UCSD-AML1 (cell line): Measurements from ENCODE around the gene TNRC6B.

Source experiments
- DNase-seq: peaks from one replicate; lab custom pipeline; 2025; ENCODE audit not compliant: unreplicated experiment; lab: John Stamatoyannopoulos, UW

The TNRC6B gene

DNA sequence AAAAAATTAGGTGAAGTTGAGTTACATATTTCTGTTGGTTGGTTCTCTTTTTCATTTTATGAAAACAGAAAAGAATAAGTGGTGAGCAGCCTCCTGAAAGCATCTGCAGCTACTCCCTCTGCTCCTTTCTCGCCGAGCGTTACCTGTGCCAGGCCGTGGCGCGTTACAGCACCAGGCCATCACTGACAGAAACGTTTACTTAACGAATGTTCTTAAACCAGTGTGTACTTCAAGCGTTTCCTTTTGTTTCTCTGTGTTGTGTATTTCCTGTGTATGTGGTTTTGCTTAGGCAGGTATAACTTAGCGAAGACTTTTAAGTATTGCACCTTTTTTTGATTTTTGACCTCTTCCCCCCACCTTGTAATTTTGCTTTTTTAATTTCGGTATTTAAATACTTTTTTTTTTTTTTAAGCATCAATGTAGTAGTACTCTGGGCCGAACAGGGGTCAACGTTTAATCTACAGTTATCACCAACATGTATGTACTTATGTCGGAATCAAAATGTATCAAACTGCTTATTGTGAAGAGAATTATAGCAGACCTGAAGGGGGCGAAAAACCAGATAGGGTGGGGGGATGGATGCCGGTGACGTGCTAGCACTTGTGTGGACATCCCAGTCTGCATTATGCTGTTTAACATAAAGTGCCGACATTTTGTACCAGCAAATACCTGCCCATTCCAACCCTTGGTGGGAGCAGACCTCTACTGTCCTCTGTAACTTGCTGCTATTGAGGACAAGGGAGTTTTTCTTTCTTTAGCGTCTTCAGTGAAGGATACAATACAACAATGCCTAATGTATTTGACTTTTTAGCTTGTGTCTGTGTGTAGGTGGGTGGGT, 147.0 kb downstream of the TNRC6B start:
- DNase-seq = no peak

- no peak for DNase-seq
Observed at GRCh38 chr22:40325315-40325714, 147.6 kb downstream of the TNRC6B start.

DNA sequence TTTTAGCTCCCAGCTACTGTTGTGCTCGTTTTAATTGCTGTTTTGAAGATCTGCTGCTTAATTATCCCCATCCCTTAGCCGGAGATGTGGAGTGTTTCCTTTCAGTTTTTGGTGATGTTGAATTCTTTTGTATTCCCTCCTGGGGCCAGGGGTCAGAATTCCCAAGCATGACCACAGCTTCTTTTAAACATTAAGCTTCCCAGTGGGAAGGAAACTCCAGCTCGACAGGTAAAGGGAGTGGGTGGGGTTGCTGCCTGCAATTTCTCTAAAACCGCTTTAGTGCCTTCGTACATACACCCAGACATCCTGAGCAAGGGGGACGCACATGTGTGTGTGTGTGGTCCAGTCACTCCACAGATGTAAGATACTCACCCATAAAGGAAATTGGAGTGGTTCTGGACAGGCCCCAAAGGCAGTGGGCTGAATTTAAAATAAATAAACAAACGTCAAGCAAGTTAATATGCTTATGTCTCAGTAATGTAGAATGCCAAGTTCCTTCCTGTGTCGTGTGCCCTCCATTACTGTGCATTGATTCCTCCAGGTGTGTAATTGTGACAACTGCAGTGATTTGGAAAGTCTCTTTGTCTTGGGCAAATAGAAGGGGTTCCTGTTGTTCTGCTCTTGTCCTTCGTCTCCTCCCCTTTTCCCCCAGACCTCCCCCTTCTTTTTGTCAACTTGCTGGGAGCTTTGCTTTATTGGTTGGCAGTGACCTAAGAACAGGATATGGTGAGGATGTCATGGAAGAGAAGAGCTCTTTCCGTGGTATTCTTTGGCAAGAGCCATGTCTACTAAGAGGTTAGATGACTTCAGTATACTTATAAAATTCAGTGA, 149.4 kb downstream of the TNRC6B start:
- DNase-seq = no peak

- no peak for DNase-seq
Observed at GRCh38 chr22:40328546-40329456, 151.1 kb downstream of the TNRC6B start.

GRCh38 chr22:40329466-40329865, 151.7 kb downstream of the TNRC6B start:
- no peak for DNase-seq

DNA sequence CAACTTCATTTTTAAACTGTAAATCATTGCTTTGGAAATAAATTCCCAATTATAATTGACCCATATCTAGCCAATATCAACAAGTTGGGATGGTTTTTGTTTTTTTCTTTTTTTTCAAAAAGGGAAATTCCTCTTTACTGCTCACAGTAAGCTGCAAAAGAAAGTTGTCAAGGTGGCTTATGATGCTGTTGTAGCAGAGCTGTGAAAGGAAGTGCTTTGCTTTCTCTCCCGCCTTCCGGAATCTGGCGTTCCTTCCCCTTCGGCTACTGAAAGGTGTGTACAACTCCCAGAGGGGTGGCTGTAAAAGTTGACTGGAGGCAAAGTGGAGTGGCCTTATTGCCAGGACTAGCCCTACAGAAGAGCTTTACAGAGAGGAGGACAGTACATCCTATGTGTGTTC, 152.4 kb downstream of the TNRC6B start:
- no peak for DNase-seq

DNA sequence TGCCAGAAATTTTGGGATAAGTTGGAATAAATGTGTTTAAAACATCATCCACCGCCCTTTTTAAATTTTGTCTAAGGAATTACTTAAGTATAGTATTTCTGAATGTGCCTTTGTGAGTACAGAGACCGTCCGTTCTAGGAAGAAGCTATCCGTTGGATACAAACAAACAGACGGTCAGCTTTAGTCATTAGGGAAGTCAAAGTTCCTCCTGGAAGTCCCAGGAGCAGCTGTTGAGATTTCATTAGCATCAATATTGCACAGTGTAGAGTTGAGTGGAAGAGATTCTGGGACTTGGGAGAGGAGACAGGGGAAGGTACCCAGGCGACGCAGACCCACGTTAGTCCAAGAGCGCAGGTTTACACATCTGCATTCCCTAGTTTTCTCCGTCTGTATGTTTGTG, 152.9 kb downstream of the TNRC6B start:
- DNase-seq = no peak

GRCh38 chr22:40331706-40332105, 154.0 kb downstream of the TNRC6B start:
- DNase-seq = no peak

DNA sequence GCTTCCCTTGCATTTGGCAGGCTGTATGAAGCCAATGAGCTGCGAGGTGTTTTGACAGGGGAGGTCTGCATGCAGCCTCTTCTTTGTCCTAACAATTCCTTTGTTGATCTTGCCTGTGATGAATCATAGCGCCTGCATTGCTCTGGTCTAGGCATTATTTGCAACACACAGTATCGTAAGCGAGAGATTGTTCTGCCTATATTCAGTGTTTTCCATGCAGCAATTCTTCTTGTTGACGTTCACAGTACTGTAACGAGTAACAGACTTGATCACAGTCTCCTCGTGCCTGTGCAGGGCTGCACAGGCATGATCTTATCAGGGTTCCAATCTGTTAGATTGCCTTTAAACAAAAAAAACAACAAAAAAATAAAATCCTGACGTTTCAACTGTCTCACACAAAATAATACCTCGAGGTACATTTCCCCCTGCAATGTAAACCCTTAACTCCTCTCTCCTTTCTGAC, 154.6 kb downstream of the TNRC6B start:
- DNase-seq = no peak

DNA sequence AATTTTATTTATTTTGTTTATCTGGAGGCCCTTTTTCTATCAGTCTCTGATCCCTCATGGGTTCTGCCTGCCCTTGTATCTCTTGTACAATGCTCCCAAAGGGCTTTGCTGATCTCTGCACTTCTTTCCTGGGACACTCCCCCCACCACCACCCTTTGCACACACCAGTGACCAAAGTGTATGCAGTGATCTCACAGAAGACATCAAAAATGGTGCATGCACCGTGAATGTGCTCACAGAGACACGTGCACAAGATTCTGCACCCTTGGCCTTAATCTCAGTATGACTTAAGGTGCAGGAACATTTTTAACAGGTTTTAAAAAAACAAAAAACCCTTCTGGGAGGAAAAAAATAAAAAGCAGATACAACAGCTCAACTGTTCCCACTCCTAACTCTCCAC, 156.3 kb downstream of the TNRC6B start:
- no peak for DNase-seq

GRCh38 chr22:40334899-40335298, 157.2 kb downstream of the TNRC6B start:
- no peak for DNase-seq

DNA sequence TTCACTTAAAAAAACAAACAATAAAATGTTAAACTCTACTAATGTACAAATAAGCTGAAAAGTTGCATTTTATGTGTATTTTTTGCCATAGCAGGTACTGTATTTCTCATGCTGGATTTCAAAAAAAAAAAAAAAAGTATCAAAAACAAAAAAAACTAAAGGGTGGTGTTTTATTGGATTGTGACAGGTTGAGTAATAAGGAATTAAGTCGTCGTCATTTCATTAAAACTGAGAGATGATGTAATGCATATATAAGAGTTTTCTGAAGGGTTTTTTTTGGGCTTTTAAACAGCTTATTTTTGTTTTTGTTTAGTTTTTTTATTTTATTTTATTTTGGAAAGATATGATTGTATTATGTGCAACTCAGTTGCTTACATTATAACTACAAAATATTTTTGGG, 157.6 kb downstream of the TNRC6B start:
- DNase-seq = no peak

DNA sequence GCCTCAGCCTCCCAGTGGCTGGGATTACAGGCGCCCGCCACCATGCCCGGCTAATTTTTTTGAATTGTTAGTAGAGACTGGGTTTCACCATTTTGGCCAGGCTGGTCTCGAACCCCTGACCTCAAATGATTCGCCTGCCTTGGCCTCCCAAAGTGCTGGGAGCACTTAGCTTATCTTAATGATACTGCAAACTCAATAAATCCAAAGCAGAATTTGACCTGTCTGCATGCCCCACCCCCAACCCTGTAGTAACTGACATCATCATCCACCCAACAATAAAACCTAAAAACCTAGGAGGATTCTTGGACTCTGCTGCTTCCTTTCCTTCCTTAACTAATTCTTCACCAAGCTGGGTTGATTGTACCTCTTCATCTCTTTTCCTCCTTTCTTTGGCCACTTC, 162.3 kb downstream of the TNRC6B start:
- DNase-seq = no peak

- DNase-seq = no peak
Observed at GRCh38 chr22:40341604-40342003, 163.9 kb downstream of the TNRC6B start.

GRCh38 chr22:40342521-40342920, 164.8 kb downstream of the TNRC6B start:
- no peak for DNase-seq

- DNase-seq = no peak
Observed at GRCh38 chr22:40345271-40345670, 167.5 kb downstream of the TNRC6B start.

- DNase-seq = peak; percentile 65
Observed at GRCh38 chr22:40345815-40346184, 168.1 kb downstream of the TNRC6B start.

GRCh38 chr22:40346185-40347118, 168.7 kb downstream of the TNRC6B start, which contains the start of gene ADSL:
Gene ADSL (plus strand): TSS chr22:40346500. CDS start chr22:40346559, 59 bp downstream.
- peak; percentile 88 for DNase-seq

DNA sequence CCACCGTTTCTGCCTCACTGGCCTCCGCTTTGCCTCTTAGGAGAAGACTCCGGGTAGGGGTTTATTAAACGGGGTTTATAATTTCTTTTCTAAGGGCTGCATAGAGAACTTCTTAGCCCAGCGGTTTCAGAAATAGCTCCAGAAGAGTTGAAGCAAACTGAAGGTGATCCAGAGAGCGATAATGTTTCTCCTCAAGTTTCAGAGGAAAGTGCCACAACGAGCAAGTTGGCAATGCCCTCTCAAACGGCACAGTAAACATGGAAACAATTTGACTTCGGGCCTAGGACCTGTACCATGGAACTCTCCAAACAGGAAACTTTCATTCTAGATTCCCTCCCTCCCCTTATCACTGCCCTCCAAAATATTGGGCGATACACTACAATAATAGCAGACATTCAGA, 169.6 kb downstream of the TNRC6B start:
- no peak for DNase-seq
